ENCODE measurements around the gene WDFY4. TPM values are rescaled to one million over a fixed set of nuclear protein-coding genes. Genes with fewer than 3 reads are reported as not detected.

Gene WDFY4
- total RNA-seq, 2 experiments from 2014 or later: 0.08 TPM; not detected in 1

- POLR2A ChIA-PET: no interaction called here
- H3K27me3 Mint-ChIP-seq: peaks cover 11% of the 10 kb centered on the region
- H3K4me1 Mint-ChIP-seq: peaks cover 9% of the 10 kb centered on the region
- DNase-seq: no peak
- H3K9me3 Mint-ChIP-seq: no peaks in the 10 kb centered on the region
- no peak overlapping the region for H3K4me3 Mint-ChIP-seq
- no peak overlapping the region for H3K27ac Mint-ChIP-seq
- CTCF ChIA-PET: no interaction called here
- no peaks in the 10 kb centered on the region for H3K36me3 Mint-ChIP-seq (ENCODE audit: low read depth)
Observed at GRCh38 chr10:48970654-48971053, 286.0 kb downstream of the WDFY4 start.

DNA sequence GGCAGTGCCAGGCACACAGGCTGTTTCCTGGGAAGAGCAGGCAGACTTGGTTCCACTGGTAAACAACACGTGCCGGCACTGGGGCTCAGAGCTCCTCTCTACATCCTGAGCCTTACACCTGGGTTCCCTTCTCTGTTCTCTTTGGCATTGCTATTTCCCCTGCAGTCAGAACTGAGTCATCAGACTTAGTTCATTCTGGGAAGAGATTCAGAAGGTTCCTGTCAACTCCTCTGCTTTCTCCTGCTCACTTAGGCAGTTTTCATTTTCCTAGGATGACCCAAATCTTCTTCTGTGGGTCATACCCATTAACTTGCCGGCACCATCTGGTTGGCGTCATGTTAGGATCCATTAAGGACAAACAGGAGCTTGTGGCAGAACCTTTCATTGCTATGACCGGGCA lies 288.4 kb downstream of the WDFY4 start:
- POLR2A ChIA-PET: no interaction called here
- no peaks in the 10 kb centered on the region for H3K36me3 Mint-ChIP-seq (ENCODE audit: low read depth)
- CTCF ChIA-PET: no interaction called here

GRCh38 chr10:48974510-48975156 lies 290.0 kb downstream of the WDFY4 start:
- Mint-ChIP-seq H3K9me3 (no peaks in the 10 kb centered on the region), H3K4me1 (peaks cover 9% of the 10 kb centered on the region), H3K4me3 (no peak overlapping the region), H3K27me3 (peaks cover 8% of the 10 kb centered on the region), H3K36me3 (ENCODE audit: low read depth) (no peaks in the 10 kb centered on the region), H3K27ac (no peak overlapping the region)
- DNase-seq: no peak
- CTCF ChIA-PET: no interaction called here
- POLR2A ChIA-PET: no interaction called here

More for the DNA sequence above, 288.4 kb downstream of the WDFY4 start:
- H3K27ac Mint-ChIP-seq: no peak overlapping the region
- no peak for DNase-seq
- H3K27me3 Mint-ChIP-seq: peaks cover 8% of the 10 kb centered on the region
- H3K4me3 Mint-ChIP-seq: no peak overlapping the region
- peaks cover 9% of the 10 kb centered on the region for H3K4me1 Mint-ChIP-seq
- no peaks in the 10 kb centered on the region for H3K9me3 Mint-ChIP-seq

DNA sequence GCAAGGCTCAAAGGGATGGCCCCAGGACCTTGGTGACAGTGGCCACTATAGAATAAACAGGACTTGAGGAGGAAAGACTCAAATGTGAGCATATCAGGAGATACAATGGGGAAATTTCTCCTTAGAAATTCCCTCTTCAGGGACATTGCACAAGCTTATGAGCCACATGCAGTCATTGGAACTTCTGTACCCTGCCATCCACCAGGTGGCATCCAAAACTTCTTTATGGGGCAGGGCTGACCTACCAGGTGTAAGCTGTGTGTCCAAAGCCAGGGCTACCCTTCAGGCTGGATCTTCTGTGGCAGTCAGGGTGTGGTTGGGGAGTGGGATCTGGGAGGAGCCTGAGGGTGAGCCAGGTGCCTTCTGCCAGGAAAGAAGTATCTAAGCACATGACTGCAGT lies 291.5 kb downstream of the WDFY4 start:
- H3K9me3 Mint-ChIP-seq: no peaks in the 10 kb centered on the region
- H3K27me3 Mint-ChIP-seq: peaks cover 8% of the 10 kb centered on the region
- no peak overlapping the region for H3K4me3 Mint-ChIP-seq
- POLR2A ChIA-PET: no interaction called here
- H3K4me1 Mint-ChIP-seq: no peaks in the 10 kb centered on the region
- H3K27ac Mint-ChIP-seq: no peak overlapping the region
- CTCF ChIA-PET: interaction anchor here (0.6 to 2.0 kb wide), 9 partner anchors 75 to 561 kb away, joined by 3 to 5 read pairs (median 3); no protein-coding TSS in a partner anchor
- DNase-seq: no peak
- H3K36me3 Mint-ChIP-seq (ENCODE audit: low read depth): no peaks in the 10 kb centered on the region

GRCh38 chr10:48978318-48978717 lies 293.6 kb downstream of the WDFY4 start:
- no peak for DNase-seq
- no peak overlapping the region for H3K27ac Mint-ChIP-seq
- H3K9me3 Mint-ChIP-seq: no peaks in the 10 kb centered on the region
- H3K27me3 Mint-ChIP-seq: peaks cover 3% of the 10 kb centered on the region
- no peaks in the 10 kb centered on the region for H3K4me1 Mint-ChIP-seq
- no peaks in the 10 kb centered on the region for H3K36me3 Mint-ChIP-seq (ENCODE audit: low read depth)
- ChIA-PET CTCF (interaction anchor here (1.9 to 2.8 kb wide), 2 partner anchors 186 to 320 kb away, joined by 5 to 6 read pairs; no protein-coding TSS in a partner anchor), POLR2A (no interaction called here)
- H3K4me3 Mint-ChIP-seq: no peak overlapping the region

DNA sequence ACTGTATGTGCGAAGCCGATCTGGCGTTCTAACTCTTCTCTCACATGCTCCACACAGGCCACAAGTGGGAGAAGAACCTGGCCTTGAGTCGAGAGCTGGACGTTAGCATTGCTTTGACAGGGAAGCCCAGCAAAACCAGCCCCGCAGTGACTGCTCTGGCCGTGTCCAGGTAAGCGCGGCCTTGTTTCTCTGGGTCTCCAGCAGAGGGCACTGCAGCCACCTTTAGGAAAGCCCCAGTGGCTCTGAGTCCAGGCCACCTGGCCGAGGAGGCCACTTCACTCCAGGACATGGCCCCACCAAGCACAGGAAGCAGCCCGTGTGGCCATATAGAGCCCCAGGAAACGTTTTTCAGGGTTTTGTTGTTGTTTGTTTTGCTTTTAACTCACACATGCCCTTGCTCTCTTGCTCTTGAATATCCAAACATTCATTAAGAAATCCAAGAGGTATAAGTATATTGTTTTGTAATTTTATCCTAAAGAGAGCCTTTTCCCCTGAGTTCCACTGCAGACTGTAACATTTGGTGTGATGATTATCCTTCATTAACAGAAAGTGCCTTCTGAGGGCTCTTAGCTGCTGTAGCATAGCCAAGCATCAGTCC lies 296.7 kb downstream of the WDFY4 start:
- Mint-ChIP-seq H3K36me3 (ENCODE audit: low read depth) (no peaks in the 10 kb centered on the region), H3K4me3 (no peak overlapping the region), H3K27ac (no peak overlapping the region), H3K4me1 (no peaks in the 10 kb centered on the region), H3K9me3 (no peaks in the 10 kb centered on the region), H3K27me3 (no peaks in the 10 kb centered on the region)
- DNase-seq: peak; percentile 54
- CTCF ChIA-PET: interaction anchor here (1.0 to 1.6 kb wide), 5 partner anchors 119 to 531 kb away, joined by 3 to 8 read pairs (median 3); no protein-coding TSS in a partner anchor
- POLR2A ChIA-PET: no interaction called here

DNA sequence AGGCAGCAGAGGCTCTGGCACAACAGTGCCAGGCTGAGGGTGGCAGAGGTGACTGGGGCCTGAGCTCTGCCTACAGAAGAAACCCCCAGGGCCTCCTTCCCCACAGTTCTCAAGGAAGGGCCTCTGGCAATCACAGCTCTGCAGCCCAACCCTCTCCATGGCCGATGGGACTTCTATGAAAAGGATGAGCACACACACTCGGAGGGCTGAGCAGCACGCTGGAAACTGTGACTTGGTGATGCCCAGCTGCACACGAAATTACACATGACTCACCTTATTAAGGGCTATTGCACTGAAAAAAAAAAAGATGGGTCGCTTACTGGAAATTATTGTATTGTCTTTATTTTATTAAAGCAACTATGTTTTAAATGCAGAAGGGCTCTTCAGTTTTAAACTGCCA lies 297.9 kb downstream of the WDFY4 start:
- no peak for DNase-seq
- POLR2A ChIA-PET: no interaction called here
- no peaks in the 10 kb centered on the region for H3K4me1 Mint-ChIP-seq
- no peaks in the 10 kb centered on the region for H3K36me3 Mint-ChIP-seq (ENCODE audit: low read depth)
- CTCF ChIA-PET: interaction anchor here (1.1 to 1.6 kb wide), 4 partner anchors 179 to 530 kb away, joined by 3 to 8 read pairs (median 3); no protein-coding TSS in a partner anchor
- no peaks in the 10 kb centered on the region for H3K27me3 Mint-ChIP-seq
- H3K9me3 Mint-ChIP-seq: no peaks in the 10 kb centered on the region
- H3K4me3 Mint-ChIP-seq: no peak overlapping the region
- H3K27ac Mint-ChIP-seq: no peak overlapping the region

- no peaks in the 10 kb centered on the region for H3K9me3 Mint-ChIP-seq
- no peak for DNase-seq
- no peaks in the 10 kb centered on the region for H3K27me3 Mint-ChIP-seq
- POLR2A ChIA-PET: no interaction called here
- no peak overlapping the region for H3K27ac Mint-ChIP-seq
- no peaks in the 10 kb centered on the region for H3K36me3 Mint-ChIP-seq (ENCODE audit: low read depth)
- CTCF ChIA-PET: no interaction called here
- no peak overlapping the region for H3K4me3 Mint-ChIP-seq
- no peaks in the 10 kb centered on the region for H3K4me1 Mint-ChIP-seq
Observed at GRCh38 chr10:48983648-48984351, 299.1 kb downstream of the WDFY4 start.

DNA sequence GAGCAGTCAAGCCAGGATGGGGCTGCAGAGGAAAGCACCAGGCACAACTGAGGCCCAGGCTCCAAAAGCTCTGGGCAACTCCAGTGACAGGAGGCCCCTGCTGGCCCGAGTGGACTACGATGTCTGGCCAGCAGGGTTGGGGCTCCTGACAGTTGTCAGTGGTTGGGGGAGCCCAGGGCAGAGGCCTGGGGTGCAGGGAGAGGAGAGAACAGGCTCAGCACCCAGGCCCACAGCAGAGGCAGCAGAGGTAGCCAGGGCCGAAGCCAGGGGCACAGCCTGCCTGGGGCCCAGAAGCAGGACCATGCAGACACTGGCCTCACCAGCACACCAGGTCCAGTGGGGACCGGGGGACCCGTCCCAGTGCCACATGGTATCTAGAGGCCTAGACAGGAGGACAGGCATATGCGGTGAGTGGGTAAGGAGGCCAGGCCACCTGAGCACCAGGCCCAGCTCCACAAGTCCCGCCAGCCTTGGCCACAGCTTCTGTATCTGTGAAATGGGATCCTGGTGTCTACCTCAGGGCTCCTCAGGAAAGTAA lies 301.0 kb downstream of the WDFY4 start:
- Mint-ChIP-seq H3K27ac (no peak overlapping the region), H3K27me3 (no peaks in the 10 kb centered on the region), H3K4me3 (no peak overlapping the region), H3K36me3 (ENCODE audit: low read depth) (no peaks in the 10 kb centered on the region), H3K4me1 (no peaks in the 10 kb centered on the region), H3K9me3 (no peaks in the 10 kb centered on the region)
- ChIA-PET POLR2A (interaction anchor here (0.7 kb wide), 1 partner anchor 329 kb away, joined by 3 read pairs; no protein-coding TSS in a partner anchor), CTCF (no interaction called here)
- no peak for DNase-seq

DNA sequence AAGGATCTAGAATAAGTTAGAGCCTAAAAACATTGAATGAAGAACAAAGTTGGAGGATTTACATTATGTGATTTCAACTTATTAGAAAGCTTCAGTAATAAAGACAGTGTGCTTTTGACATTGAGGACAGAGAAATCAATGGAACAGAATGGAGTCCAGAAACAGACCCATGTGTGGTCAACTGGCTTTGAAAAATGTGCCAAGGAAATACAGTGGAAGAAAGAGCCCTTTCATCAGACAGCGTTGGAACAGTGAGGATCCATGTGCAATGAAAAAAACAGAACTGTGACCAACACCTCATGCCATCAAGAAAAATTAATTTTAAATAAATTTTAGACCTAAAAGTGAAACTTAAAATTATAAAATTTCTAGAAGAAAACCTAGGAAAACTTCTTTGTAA lies 305.6 kb downstream of the WDFY4 start:
- Mint-ChIP-seq H3K9me3 (no peaks in the 10 kb centered on the region), H3K27ac (no peak overlapping the region), H3K36me3 (ENCODE audit: low read depth) (no peaks in the 10 kb centered on the region), H3K4me3 (no peak overlapping the region), H3K27me3 (no peaks in the 10 kb centered on the region), H3K4me1 (no peaks in the 10 kb centered on the region)
- POLR2A ChIA-PET: no interaction called here
- CTCF ChIA-PET: no interaction called here
- DNase-seq: no peak

DNA sequence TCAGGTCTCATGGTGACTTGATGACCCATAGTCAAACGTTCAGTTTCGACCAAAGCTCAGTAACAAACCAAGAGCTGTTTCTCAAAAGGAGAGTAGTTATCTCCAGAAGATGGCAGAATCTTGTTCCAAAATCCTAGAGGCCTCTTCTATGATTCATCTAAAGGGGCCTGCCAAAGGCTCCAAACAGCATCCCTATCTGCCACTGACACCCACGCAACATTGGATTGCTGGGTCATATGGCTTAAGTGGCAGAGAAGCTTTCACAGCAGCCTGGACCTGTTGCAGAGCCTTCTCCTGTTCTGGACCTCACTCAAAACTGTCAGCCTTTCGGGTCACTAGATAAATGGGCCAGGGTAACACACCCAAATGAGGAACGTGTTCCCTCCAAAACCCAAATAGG lies 309.0 kb downstream of the WDFY4 start:
- no peaks in the 10 kb centered on the region for H3K27me3 Mint-ChIP-seq
- DNase-seq: no peak
- H3K4me3 Mint-ChIP-seq: no peak overlapping the region
- no peaks in the 10 kb centered on the region for H3K4me1 Mint-ChIP-seq
- no peaks in the 10 kb centered on the region for H3K9me3 Mint-ChIP-seq
- POLR2A ChIA-PET: no interaction called here
- CTCF ChIA-PET: no interaction called here
- H3K27ac Mint-ChIP-seq: no peak overlapping the region
- no peaks in the 10 kb centered on the region for H3K36me3 Mint-ChIP-seq (ENCODE audit: low read depth)

GRCh38 chr10:48996329-48996728 lies 311.7 kb downstream of the WDFY4 start:
- ChIA-PET POLR2A (no interaction called here), CTCF (no interaction called here)
- no peak for DNase-seq
- no peak overlapping the region for H3K27ac Mint-ChIP-seq
- H3K27me3 Mint-ChIP-seq: no peaks in the 10 kb centered on the region
- no peaks in the 10 kb centered on the region for H3K9me3 Mint-ChIP-seq
- no peaks in the 10 kb centered on the region for H3K36me3 Mint-ChIP-seq (ENCODE audit: low read depth)
- H3K4me3 Mint-ChIP-seq: no peak overlapping the region
- H3K4me1 Mint-ChIP-seq: no peaks in the 10 kb centered on the region

GRCh38 chr10:48999346-48999745 lies 314.7 kb downstream of the WDFY4 start:
- Mint-ChIP-seq H3K27ac (no peak overlapping the region), H3K4me1 (no peaks in the 10 kb centered on the region), H3K4me3 (no peak overlapping the region), H3K9me3 (no peaks in the 10 kb centered on the region), H3K27me3 (no peaks in the 10 kb centered on the region), H3K36me3 (ENCODE audit: low read depth) (no peaks in the 10 kb centered on the region)
- ChIA-PET CTCF (no interaction called here), POLR2A (no interaction called here)
- DNase-seq: no peak

All from activated CD4-positive, alpha-beta memory T cell treated with anti-CD3 and anti-CD28 coated beads, Interleukin-2, amount 10 ng/mL, durations not matched to agents 7 days and 5 days (primary cell).